ENCODE results near the gene GJA3. TPM values are rescaled to one million over a fixed set of nuclear protein-coding genes. Genes with fewer than 3 reads are reported as not detected.

Gene GJA3
- total RNA-seq, 1 donor from 2014 or later = 1.2 TPM

GRCh38 chr13:20150561-20150960, 10.3 kb downstream of the GJA3 start:
- no peak for DNase-seq

GRCh38 chr13:20149762-20150161, 11.1 kb downstream of the GJA3 start:
- no peak for DNase-seq

GRCh38 chr13:20148501-20149183, 12.2 kb downstream of the GJA3 start:
- no peak for DNase-seq

- no peak for DNase-seq
These were observed 14.5 kb downstream of the GJA3 start for GRCh38 chr13:20146381-20146780.

- no peak for DNase-seq
These were observed 15.3 kb downstream of the GJA3 start for GRCh38 chr13:20145521-20145920.

- DNase-seq = no peak
These were observed 16.6 kb downstream of the GJA3 start for GRCh38 chr13:20144141-20144850.

GRCh38 chr13:20142927-20143480, 17.8 kb downstream of the GJA3 start:
- no peak for DNase-seq

GRCh38 chr13:20142023-20142926, 18.6 kb downstream of the GJA3 start:
- no peak for DNase-seq

GRCh38 chr13:20141238-20142022, 19.4 kb downstream of the GJA3 start:
- DNase-seq = no peak

GRCh38 chr13:20140487-20140886, 20.4 kb downstream of the GJA3 start:
- no peak for DNase-seq

- DNase-seq = no peak
These were observed 23.0 kb downstream of the GJA3 start for GRCh38 chr13:20137875-20138274.

- DNase-seq = no peak
These were observed 23.8 kb downstream of the GJA3 start for GRCh38 chr13:20136781-20137703.

GRCh38 chr13:20134732-20135131, 26.1 kb downstream of the GJA3 start:
- no peak for DNase-seq

GRCh38 chr13:20132052-20132634, 28.7 kb downstream of the GJA3 start:
- no peak for DNase-seq

- no peak for DNase-seq
These were observed 29.6 kb downstream of the GJA3 start for GRCh38 chr13:20131057-20131832.

- DNase-seq = no peak
These were observed 30.2 kb downstream of the GJA3 start for GRCh38 chr13:20130652-20131051.

- no peak for DNase-seq
These were observed 30.8 kb downstream of the GJA3 start for GRCh38 chr13:20130012-20130411.

- DNase-seq = no peak
These were observed 31.8 kb downstream of the GJA3 start for GRCh38 chr13:20129076-20129475.

GRCh38 chr13:20128459-20128931, 32.4 kb downstream of the GJA3 start:
- DNase-seq = no peak

Data from skin of body (tissue), 2 donors.